ENCODE results near the gene BABAM2.

GRCh38 chr2:28352104-28352503, 461.6 kb downstream of the BABAM2 start:
- TF ChIP-seq, protein P1, sequence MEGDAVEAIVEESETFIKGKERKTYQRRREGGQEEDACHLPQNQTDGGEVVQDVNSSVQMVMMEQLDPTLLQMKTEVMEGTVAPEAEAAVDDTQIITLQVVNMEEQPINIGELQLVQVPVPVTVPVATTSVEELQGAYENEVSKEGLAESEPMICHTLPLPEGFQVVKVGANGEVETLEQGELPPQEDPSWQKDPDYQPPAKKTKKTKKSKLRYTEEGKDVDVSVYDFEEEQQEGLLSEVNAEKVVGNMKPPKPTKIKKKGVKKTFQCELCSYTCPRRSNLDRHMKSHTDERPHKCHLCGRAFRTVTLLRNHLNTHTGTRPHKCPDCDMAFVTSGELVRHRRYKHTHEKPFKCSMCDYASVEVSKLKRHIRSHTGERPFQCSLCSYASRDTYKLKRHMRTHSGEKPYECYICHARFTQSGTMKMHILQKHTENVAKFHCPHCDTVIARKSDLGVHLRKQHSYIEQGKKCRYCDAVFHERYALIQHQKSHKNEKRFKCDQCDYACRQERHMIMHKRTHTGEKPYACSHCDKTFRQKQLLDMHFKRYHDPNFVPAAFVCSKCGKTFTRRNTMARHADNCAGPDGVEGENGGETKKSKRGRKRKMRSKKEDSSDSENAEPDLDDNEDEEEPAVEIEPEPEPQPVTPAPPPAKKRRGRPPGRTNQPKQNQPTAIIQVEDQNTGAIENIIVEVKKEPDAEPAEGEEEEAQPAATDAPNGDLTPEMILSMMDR (IDR thresholded peaks at IDR 0.05) = no peak
- TF ChIP-seq POLR2A (IDR thresholded peaks at IDR 0.05) (no peak), POLR2AphosphoS5 (IDR thresholded peaks at IDR 0.05) (peak; percentile 14 to 45 (median 30))

Data from sigmoid colon (tissue), 4 donors.